GM12864 (cell line): ENCODE data around the gene DPYSL5.

ENCODE experiments used
- DNase-seq: peaks from one replicate; pipeline ENCODE4 v3.0.0-alpha.2; 2011; ENCODE audit warnings: low read depth
- H3K4me3 ChIP-seq: 2 replicates; pipeline ENCODE4 v1.5.1; 2011; ENCODE audit warnings: mild to moderate bottlenecking, low read depth, low read length, control low read depth
- TF ChIP-seq, protein P1 (sequence below): IDR thresholded peaks from 2 replicates; pipeline ENCODE4 v1.5.1; 2011; ENCODE audit warnings: low read depth, mild to moderate bottlenecking, moderate library complexity, low read length, control low read depth, inconsistent platforms; ENCODE audit errors: missing control alignments

The DPYSL5 gene

GRCh38 chr2:26845021-26845420, 2.9 kb upstream of the DPYSL5 start:
- no peak overlapping the region for H3K4me3 ChIP-seq
- no peak for DNase-seq
- TF ChIP-seq, protein P1, sequence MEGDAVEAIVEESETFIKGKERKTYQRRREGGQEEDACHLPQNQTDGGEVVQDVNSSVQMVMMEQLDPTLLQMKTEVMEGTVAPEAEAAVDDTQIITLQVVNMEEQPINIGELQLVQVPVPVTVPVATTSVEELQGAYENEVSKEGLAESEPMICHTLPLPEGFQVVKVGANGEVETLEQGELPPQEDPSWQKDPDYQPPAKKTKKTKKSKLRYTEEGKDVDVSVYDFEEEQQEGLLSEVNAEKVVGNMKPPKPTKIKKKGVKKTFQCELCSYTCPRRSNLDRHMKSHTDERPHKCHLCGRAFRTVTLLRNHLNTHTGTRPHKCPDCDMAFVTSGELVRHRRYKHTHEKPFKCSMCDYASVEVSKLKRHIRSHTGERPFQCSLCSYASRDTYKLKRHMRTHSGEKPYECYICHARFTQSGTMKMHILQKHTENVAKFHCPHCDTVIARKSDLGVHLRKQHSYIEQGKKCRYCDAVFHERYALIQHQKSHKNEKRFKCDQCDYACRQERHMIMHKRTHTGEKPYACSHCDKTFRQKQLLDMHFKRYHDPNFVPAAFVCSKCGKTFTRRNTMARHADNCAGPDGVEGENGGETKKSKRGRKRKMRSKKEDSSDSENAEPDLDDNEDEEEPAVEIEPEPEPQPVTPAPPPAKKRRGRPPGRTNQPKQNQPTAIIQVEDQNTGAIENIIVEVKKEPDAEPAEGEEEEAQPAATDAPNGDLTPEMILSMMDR = no peak

DNA sequence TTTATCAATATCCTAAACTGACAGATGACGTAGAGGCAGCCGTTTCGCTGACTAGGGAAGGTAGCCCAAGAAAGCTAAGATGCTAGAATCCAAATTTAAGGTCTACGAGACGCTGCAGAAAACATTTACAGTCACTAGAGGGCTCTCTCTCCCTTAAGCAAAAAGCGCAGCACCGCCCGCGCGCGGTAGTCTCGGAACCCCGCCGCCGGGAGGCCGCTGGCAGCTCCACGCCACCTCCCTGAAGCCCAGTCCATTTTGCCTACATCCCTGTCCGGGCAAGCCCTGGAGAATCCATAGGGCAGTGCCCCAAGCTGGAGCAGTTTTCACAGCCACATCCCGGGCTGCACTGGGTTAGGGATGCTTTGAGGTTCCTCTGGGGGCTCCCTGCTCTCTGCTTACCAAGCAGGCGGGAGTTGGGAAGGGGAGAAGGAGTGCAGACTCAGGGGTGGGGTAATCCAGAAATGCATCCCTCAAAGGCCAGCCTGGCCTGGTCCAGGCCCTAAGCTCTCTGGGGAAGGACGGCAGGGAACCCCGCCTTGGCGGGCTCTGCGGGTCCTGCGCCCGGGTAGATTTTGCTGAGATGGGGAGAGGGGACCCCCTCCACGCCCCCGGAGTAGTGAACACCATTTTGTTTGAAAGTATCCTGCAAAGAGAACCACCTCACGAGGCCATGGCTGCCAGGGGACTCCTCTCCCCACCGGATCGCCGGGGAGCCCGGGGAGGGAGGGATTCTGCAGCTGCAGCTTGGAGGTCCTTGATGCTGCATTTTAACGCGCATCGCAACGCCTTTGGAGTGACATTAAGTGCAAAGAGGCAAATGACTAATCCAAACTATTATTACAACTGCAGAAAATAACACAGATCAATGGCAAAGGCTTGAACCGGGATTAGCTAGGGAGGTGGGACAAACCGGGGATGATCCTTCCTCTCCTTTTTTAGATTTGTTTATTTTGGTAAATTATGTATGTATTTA, 1.3 kb upstream of the DPYSL5 start:
- no peak overlapping the region for H3K4me3 ChIP-seq
- peak; percentile 27 for DNase-seq
- TF ChIP-seq, protein P1 = peak; percentile 85

GRCh38 chr2:26847307-26847654, 651 bp upstream of the DPYSL5 start:
- TF ChIP-seq, protein P1 = no peak
- DNase-seq = no peak
- no peak overlapping the region for H3K4me3 ChIP-seq

DNA sequence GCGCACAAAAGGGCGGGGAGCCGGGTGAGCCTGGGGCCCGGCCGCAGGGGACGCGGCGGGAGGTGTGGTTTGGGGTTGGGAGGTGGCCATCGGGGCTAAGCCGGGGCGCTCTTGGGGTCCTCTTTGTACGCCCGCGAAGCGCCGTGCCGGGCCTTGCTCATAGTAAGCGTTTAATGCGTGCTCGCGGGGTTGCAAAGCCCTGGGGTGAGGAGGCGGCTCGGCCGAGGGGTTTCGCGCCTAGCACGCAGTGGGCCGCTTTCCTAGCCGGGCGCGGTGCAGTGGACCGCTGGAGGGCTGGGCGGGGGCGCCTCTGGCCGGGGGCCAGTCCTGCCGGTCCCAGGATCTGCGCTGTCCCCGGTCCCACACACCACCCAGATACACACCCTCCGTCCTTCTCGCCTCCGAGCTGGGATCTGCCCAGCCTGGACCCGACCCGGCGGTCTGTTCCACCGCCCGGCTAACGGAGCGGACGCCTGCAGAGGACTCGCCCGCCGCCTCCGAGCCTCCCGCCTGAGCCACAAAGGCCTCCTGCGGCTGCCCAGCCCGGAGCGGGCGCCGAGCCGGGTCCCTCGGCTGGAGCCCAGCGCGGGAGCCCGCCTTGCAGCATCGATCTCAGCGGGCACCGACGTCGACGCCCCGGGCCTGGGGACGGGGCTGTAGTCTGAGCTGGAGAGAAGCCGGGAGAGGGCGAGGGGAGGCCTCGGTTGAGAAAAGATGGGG, 564 bp downstream of the DPYSL5 start:
- H3K4me3 ChIP-seq = no peak overlapping the region
- no peak for DNase-seq

DNA sequence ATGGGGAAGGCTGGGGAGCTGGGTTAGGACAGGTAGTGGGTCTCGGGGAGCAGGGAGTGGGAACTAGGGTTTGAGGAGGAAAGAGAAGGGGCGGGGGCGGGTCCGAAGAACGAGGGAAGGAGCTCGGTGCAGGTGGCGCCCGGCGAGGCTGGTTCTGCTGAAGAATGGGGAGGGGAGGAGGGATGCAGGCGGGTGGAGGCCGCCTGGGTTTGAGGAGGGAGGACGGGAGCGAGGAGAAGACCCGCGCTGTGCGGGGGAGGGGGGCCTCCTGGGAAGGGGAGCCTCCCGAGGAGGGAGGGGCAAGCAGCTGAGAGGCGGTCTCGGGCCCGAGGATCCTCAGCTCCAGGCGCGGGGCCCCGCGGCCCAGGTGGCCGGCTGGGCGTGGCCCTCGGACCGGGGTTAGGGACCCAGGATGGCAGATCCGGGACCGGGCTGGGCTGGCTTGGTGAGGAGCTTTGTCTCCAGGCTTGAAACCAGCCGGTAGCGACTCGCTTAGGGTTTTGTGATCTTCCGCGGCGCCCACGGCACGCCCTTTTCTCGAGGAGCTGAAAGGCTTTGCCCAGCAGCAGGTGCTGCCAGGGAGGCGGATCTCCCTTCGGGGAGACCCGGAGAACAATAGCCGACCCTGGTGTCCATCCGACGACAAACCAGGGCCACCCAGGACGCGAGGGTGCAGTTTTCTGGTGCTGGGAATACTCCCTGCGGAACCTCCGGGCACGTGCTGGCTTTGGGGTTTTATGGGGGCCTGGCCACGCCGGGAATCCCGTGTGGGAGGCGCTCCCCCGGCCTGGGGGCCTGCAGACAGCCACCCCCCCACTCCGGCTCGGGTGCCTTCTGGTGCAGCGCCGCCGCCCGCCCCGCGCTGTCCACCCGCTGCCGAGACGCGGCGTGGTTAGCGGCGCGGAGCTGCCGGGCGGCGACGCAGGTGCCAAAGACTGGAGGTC, 1.4 kb downstream of the DPYSL5 start:
- TF ChIP-seq, protein P1 = no peak
- no peak for DNase-seq
- H3K4me3 ChIP-seq = no peak overlapping the region

More for the DNA sequence above, 564 bp downstream of the DPYSL5 start:
- TF ChIP-seq, protein P1 = no peak

GRCh38 chr2:26850000-26850431, 2.1 kb downstream of the DPYSL5 start:
- DNase-seq = no peak
- H3K4me3 ChIP-seq = no peak overlapping the region
- TF ChIP-seq, protein P1 = no peak
